ENCODE results near the gene HOXC12. TPM values are rescaled to one million over a fixed set of nuclear protein-coding genes. Genes with fewer than 3 reads are reported as not detected.

HOXC12 gene
- not detected for total RNA-seq

DNA sequence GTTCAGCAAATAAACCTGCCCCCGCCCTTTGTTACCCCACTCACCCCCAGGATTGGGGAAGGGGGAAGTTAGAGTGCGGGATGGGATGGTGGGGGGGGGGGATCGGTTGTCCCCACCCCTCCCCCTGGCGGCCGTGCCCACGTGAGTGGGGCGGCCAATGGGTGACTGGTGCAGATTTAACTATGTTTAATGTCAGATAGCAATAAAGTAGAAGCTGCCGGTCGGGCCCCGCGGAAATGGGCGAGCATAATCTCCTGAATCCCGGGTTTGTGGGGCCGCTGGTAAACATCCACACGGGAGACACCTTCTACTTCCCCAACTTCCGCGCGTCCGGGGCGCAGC lies at the start of gene HOXC12:
Gene HOXC12, plus strand, starts transcription at position 210 of the 342 bp plus-strand sequence. Its CDS starts 27 bp downstream, at position 237.
- Histone ChIP-seq H3K4me1 (peaks cover 0 to 11% (median 2%) of the 10 kb centered on the region in 4 donors), H3K27me3 (peaks cover 0 to 94% of the 10 kb centered on the region in 2 donors), H3K9me3 (peaks cover 0 to 10% (median 0%) of the 10 kb centered on the region in 4 donors), H3K36me3 (no peaks in the 10 kb centered on the region), H3K27ac (no peak within 1 kb of the TSS), H3K4me3 (no peak within 1 kb of the TSS)
- TF ChIP-seq, protein P1, sequence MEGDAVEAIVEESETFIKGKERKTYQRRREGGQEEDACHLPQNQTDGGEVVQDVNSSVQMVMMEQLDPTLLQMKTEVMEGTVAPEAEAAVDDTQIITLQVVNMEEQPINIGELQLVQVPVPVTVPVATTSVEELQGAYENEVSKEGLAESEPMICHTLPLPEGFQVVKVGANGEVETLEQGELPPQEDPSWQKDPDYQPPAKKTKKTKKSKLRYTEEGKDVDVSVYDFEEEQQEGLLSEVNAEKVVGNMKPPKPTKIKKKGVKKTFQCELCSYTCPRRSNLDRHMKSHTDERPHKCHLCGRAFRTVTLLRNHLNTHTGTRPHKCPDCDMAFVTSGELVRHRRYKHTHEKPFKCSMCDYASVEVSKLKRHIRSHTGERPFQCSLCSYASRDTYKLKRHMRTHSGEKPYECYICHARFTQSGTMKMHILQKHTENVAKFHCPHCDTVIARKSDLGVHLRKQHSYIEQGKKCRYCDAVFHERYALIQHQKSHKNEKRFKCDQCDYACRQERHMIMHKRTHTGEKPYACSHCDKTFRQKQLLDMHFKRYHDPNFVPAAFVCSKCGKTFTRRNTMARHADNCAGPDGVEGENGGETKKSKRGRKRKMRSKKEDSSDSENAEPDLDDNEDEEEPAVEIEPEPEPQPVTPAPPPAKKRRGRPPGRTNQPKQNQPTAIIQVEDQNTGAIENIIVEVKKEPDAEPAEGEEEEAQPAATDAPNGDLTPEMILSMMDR (IDR thresholded peaks at IDR 0.05), result no peak
- no peak for TF ChIP-seq POLR2A (IDR thresholded peaks at IDR 0.05)
- no peak for DNase-seq

DNA sequence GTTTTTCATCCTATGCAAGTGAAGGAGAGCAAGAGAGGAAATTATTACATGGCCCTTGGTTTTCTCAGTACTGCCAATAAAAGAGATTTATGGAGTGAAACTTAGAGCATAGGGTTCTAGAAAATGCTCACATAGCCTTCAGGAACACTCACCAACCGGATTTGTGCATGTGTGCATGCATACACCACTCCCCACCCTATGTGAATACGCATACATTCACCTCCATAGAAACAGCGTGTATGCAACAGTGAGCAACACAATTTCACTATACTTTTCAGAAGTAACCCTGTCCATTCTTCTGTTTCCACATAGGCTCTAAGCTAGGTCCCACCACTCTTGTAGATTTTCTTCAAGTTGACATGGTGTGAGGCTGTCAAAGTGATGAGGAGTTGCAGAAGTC lies 47.6 kb upstream of the HOXC12 start:
- Histone ChIP-seq H3K4me1 (no peaks in the 10 kb centered on the region), H3K27me3 (no peaks in the 10 kb centered on the region)
- TF ChIP-seq, protein P1 (IDR thresholded peaks at IDR 0.05), result no peak
- no peak for TF ChIP-seq POLR2A (IDR thresholded peaks at IDR 0.05)

DNA sequence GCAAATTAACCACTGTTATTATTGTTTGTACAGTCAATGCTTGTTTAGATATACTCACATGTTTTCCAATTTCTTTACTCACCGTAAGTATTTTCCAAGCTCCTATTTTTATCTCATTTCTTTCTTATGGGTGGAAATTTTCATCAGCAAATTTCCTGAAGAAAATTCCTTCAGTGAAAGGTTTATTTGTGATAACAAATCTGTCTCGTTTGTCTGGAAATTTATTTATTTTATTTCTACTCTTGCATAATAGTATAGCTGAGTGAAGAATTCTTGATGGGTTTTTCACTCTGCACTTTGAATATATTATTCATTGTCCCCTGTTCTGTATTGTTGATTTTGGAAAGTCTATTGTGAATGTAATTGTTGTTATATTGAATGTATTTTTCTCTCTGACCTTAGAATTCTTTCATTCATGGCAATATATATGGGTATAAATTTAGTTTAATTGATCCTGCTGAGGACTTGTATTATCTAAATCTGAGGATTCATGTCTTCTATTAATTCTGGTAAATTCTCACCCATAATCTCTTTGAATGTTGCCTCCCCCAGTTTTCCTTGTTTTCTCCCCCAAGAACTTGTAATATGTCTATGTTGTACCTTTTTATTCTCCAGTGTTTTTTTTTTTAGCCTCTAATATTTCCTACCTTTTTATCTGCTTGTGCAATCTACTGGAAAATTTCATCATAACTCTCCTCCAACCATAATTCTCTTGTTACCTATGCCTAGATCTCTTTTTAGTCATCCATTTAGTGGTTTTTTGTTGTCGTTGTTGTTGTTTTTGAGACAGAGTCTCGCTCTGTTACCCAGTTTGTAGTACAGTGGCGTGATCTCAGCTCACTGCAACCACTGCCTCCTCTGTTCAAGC lies 37.7 kb upstream of the HOXC12 start:
- H3K27me3 ChIP-seq, result peaks cover 0 to 6% of the 10 kb centered on the region in 2 donors

More for the DNA sequence above, 47.6 kb upstream of the HOXC12 start:
- H3K9me3 ChIP-seq, result no peaks in the 10 kb centered on the region
- H3K4me3 ChIP-seq, result no peak overlapping the region
- no peak overlapping the region for H3K27ac ChIP-seq
- no peak for DNase-seq
- no peaks in the 10 kb centered on the region for H3K36me3 ChIP-seq

GRCh38 chr12:53924521-53925405 lies 29.9 kb upstream of the HOXC12 start:
- H3K27me3 ChIP-seq, result peaks cover 0 to 45% of the 10 kb centered on the region in 2 donors

More for the DNA sequence above, 37.7 kb upstream of the HOXC12 start:
- H3K9me3 ChIP-seq, result no peaks in the 10 kb centered on the region
- H3K4me1 ChIP-seq, result no peaks in the 10 kb centered on the region
- H3K4me3 ChIP-seq, result no peak overlapping the region
- TF ChIP-seq, protein P1 (IDR thresholded peaks at IDR 0.05), result no peak
- TF ChIP-seq POLR2A (IDR thresholded peaks at IDR 0.05), result no peak
- H3K36me3 ChIP-seq, result no peaks in the 10 kb centered on the region
- no peak for DNase-seq
- H3K27ac ChIP-seq, result no peak overlapping the region

More at GRCh38 chr12:53924521-53925405, 29.9 kb upstream of the HOXC12 start:
- H3K36me3 ChIP-seq, result no peaks in the 10 kb centered on the region
- H3K27ac ChIP-seq, result no peak overlapping the region
- DNase-seq, result no peak
- peaks cover 0 to 5% (median 0%) of the 10 kb centered on the region in 4 donors for H3K9me3 ChIP-seq
- H3K4me3 ChIP-seq, result no peak overlapping the region
- H3K4me1 ChIP-seq, result no peaks in the 10 kb centered on the region
- TF ChIP-seq, protein P1 (IDR thresholded peaks at IDR 0.05), result no peak
- TF ChIP-seq POLR2A (IDR thresholded peaks at IDR 0.05), result no peak
